HCT116 (cell line): ENCODE measurements around the gene KLHL18. TPM values are rescaled to one million over a fixed set of nuclear protein-coding genes. Genes with fewer than 3 reads are reported as not detected.

Experiments
- ATAC-seq: fragments of 200-7000 bp; cut with Tn5 transposase; 2 replicates; pipeline ENCODE4 v1.9.1; 2020; ENCODE audit warnings: mild to moderate bottlenecking, moderate library complexity
- BruUV-seq: library from RNA; stranded (reverse); fragments of 400-500 nt; replicated peaks from 2 replicates; lab custom pipeline; 2021; lab: Mats Ljungman, UMichigan
- CTCF ChIA-PET: fragments of 300-600 bp; sonication (Branson Sonifier 250); formaldehyde crosslinking; loops from one replicate; lab custom pipeline; 2021; ENCODE audit warnings: antibody characterized with exemption; lab: Charles Lee
- POLR2A ChIA-PET: fragments of 300-600, 350-600 bp; sonication (Branson Sonifier 250); formaldehyde crosslinking; loops from one replicate; lab custom pipeline; 2021; ENCODE audit warnings: antibody characterized with exemption; lab: Charles Lee
- RAD21 ChIA-PET, 2 experiments: fragments of 300-600 bp; sonication (Branson Sonifier 250); formaldehyde crosslinking; loops; one replicate each; lab custom pipeline; 2023; ENCODE audit warnings: low total read pairs in 2 of 2; ENCODE audit not compliant: uncharacterized antibody in 2 of 2, unreplicated experiment in 2 of 2, low non-redundant PET in 1 of 2; lab: Charles Lee
- DNase-seq: peaks from one replicate; pipeline ENCODE4 v3.0.0-alpha.2; 2010; ENCODE audit warnings: low read depth, low spot score
- H2AFZ ChIP-seq: fragments of 200-600 bp; shearing (Covaris generic), sonication (generic); 2 replicates; pipeline ENCODE4 v1.6.1; 2017; ENCODE audit warnings: low read depth, mixed run types, mixed read lengths, antibody characterized with exemption, low read length; ENCODE audit not compliant: poor library complexity, severe bottlenecking
- H3K27ac ChIP-seq: 2 replicates; pipeline ENCODE4 v1.5.1; 2012; ENCODE audit warnings: low read depth, low read length
- H3K27me3 ChIP-seq: fragments of 200-600 bp; sonication (generic); 2 replicates; pipeline ENCODE4 v1.6.1; 2016; ENCODE audit warnings: mixed run types, low read length, mixed read lengths; ENCODE audit not compliant: insufficient read depth
- H3K36me3 ChIP-seq, 2 experiments: fragments of 200-500 bp in 1 of 2; fragments of 200-600 bp in 1 of 2; sonication (Bioruptor generic) in 1 of 2; sonication (generic) in 1 of 2; 2 replicates each; pipeline versions ENCODE4 v1.5.1 to v1.6.1; 2014 to 2016; ENCODE audit warnings: low read length in 2 of 2, inconsistent platforms in 1 of 2, mixed read lengths in 1 of 2, mixed run types in 1 of 2; ENCODE audit not compliant: insufficient read depth in 2 of 2, control insufficient read depth in 1 of 2
- H3K4me1 ChIP-seq, 2 experiments: fragments of 200-600 bp in 1 of 2; sonication (generic) in 1 of 2; 2 replicates each; pipeline versions ENCODE4 v1.5.1 to v1.6.1; 2012 to 2017; ENCODE audit warnings: low read length in 2 of 2, inconsistent platforms in 1 of 2, mild to moderate bottlenecking in 1 of 2, mixed read lengths in 1 of 2, mixed run types in 1 of 2, moderate library complexity in 1 of 2; ENCODE audit not compliant: insufficient read depth in 2 of 2, control insufficient read depth in 1 of 2
- H3K4me2 ChIP-seq: fragments of 200-600 bp; sonication (generic); 2 replicates; pipeline ENCODE4 v1.6.1; 2017; ENCODE audit warnings: mixed run types, low read length, mixed read lengths
- H3K4me3 ChIP-seq, 2 experiments: fragments of 200-600 bp in 1 of 2; sonication (generic) in 1 of 2; replicated peaks in 1 of 2; 2 replicates each; pipeline ENCODE4 v1.5.1; 2011 to 2016; ENCODE audit warnings: low read length in 2 of 2, control low read depth in 1 of 2, low read depth in 1 of 2, mild to moderate bottlenecking in 1 of 2, mixed read lengths in 1 of 2, mixed run types in 1 of 2
- H3K79me2 ChIP-seq: fragments of 200-600 bp; sonication (generic); 2 replicates; pipeline ENCODE4 v1.6.1; 2017; ENCODE audit warnings: mild to moderate bottlenecking, mixed run types, low read length, moderate library complexity, mixed read lengths; ENCODE audit not compliant: insufficient read depth
- H3K9ac ChIP-seq: fragments of 200-600 bp; sonication (generic); 2 replicates; pipeline ENCODE4 v1.6.1; 2016; ENCODE audit warnings: low read length, mixed read lengths
- H3K9me2 ChIP-seq: fragments of 200-600 bp; sonication (generic), shearing (Covaris generic); 2 replicates; pipeline ENCODE4 v1.6.1; 2017; ENCODE audit warnings: mixed run types, mild to moderate bottlenecking, moderate library complexity; ENCODE audit not compliant: insufficient read depth
- H3K9me3 ChIP-seq, 2 experiments: fragments of 200-500 bp in 1 of 2; fragments of 200-600 bp in 1 of 2; sonication (Bioruptor generic) in 1 of 2; sonication (generic) in 1 of 2; 2 replicates each; pipeline ENCODE4 v1.6.1; 2014 to 2017; ENCODE audit warnings: low read length in 2 of 2, mixed read lengths in 2 of 2, inconsistent platforms in 1 of 2, low read depth in 1 of 2, mild to moderate bottlenecking in 1 of 2, mixed run types in 1 of 2, moderate library complexity in 1 of 2; ENCODE audit not compliant: control insufficient read depth in 1 of 2, insufficient read depth in 1 of 2
- H4K20me1 ChIP-seq: fragments of 200-600 bp; sonication (generic), shearing (Covaris generic); 2 replicates; pipeline ENCODE4 v1.6.1; 2017; ENCODE audit warnings: mixed run types, mild to moderate bottlenecking, moderate library complexity; ENCODE audit not compliant: insufficient read depth
- EZH2 ChIP-seq: fragments of 200-600 bp; sonication (generic); IDR thresholded peaks from 2 replicates; pipeline ENCODE4 v1.6.1; 2017; ENCODE audit warnings: antibody characterized with exemption, mixed run types
- POLR2AphosphoS5 ChIP-seq: IDR thresholded peaks from 2 replicates; pipeline ENCODE4 v1.6.1; 2011; ENCODE audit warnings: mild to moderate bottlenecking, low read depth, low read length, moderate library complexity
- RAD21 ChIP-seq: IDR thresholded peaks from 2 replicates; pipeline ENCODE4 v1.6.1; 2012; ENCODE audit warnings: low read depth, mild to moderate bottlenecking
- SIN3A ChIP-seq: IDR thresholded peaks from 2 replicates; pipeline ENCODE4 v1.6.1; 2012; ENCODE audit warnings: low read depth
- SRF ChIP-seq: IDR thresholded peaks from 2 replicates; pipeline ENCODE4 v1.6.1; 2012; ENCODE audit warnings: low read depth
- TCF7L2 ChIP-seq: IDR thresholded peaks from 2 replicates; pipeline ENCODE4 v1.7.0; 2011; ENCODE audit warnings: borderline replicate concordance, inconsistent platforms; ENCODE audit not compliant: insufficient read depth, insufficient read length; ENCODE audit errors: extremely low read depth
- ZNF274 ChIP-seq: fragments of 200-500 bp; sonication (Bioruptor generic); IDR thresholded peaks from 2 replicates; pipeline ENCODE4 v1.6.1; 2014; ENCODE audit warnings: mild to moderate bottlenecking, low read depth, low read length, inconsistent platforms
- intact Hi-C: fragments of 100-400 bp; cut with micrococcal nuclease; formaldehyde crosslinking; loops from 2 replicates; pipeline ENCODE4 v1.10.0; 2022
- total RNA-seq: library from RNA; stranded (reverse); gene quantifications from one replicate; pipeline ENCODE4 v1.2.1, GENCODE V29; 2021; ENCODE audit not compliant: unreplicated experiment
- TF ChIP-seq, protein P1 (sequence below): IDR thresholded peaks from 2 replicates; pipeline ENCODE4 v1.6.1; 2012

The KLHL18 gene
- total RNA-seq, 1 experiment from 2014 or later, result 32.3 TPM

DNA sequence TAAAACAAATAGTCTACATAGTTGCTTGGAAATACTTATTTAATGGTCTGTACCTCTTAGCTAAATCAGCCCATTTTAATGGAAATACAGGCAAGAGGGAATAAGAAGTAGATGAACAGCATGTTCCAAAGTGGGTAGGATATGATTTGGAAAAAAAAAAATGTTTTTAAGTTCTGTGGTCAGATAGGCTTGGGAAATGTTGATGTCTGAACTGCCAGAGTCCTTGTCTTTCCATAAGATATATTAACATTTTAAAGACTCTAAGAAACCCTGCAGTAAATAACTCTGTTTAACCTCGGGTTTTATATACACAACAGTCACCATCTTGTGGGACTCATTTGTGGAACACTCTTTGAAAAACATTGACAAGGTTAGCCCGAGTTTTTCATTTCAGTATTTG lies 58.1 kb downstream of the KLHL18 start:
- Histone ChIP-seq H3K9me3 (no peaks in the 10 kb centered on the region), H3K9me2 (no peaks in the 10 kb centered on the region), H3K27ac (no peak overlapping the region), H3K4me2 (no peak overlapping the region), H3K36me3 (peaks cover 12 to 22% of the 10 kb centered on the region in 2 experiments; a peak in 3 of 4 replicates), H2AFZ (no peak overlapping the region), H3K79me2 (no peaks in the 10 kb centered on the region), H3K27me3 (no peaks in the 10 kb centered on the region), H3K9ac (no peak overlapping the region), H4K20me1 (no peaks in the 10 kb centered on the region), H3K4me3 (no peak overlapping the region), H3K4me1 (no peaks in the 10 kb centered on the region)
- ChIA-PET POLR2A (no interaction called here), CTCF (no interaction called here), RAD21 (no interaction called here)
- ATAC-seq (no peak), DNase-seq (no peak)
- intact Hi-C loops, result no loop called here
- BruUV-seq, result no TSS peak
- TF ChIP-seq TCF7L2 (no peak), SIN3A (no peak), ZNF274 (no peak), RAD21 (no peak), SRF (no peak), EZH2 (no peak)
- TF ChIP-seq, protein P1, sequence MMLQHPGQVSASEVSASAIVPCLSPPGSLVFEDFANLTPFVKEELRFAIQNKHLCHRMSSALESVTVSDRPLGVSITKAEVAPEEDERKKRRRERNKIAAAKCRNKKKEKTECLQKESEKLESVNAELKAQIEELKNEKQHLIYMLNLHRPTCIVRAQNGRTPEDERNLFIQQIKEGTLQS, result no peak

DNA sequence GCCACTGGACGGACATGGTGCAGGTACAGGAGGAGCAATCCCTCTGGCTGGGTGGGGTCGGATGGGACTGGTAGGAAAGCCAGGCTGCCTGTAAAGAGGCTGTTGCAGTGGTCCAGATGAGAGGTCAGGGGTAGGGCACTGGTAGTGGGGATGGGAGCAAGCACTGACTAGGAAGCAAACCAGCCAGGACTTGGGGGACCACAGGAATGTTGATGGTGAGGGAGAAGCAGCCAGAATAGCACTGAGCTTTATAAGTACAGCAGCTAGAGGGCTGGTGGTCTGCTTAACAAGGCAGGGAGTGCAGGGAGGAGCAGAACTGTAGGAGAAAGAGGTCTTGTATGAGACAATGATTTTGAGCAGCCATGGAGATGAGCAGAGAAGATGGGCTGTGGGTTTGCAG lies 59.4 kb downstream of the KLHL18 start:
- no peak overlapping the region for H3K4me2 ChIP-seq
- TF ChIP-seq POLR2AphosphoS5, result no peak
- no peak for TF ChIP-seq ZNF274
- RAD21 ChIA-PET, result no interaction called here
- POLR2A ChIA-PET, result no interaction called here
- no peaks in the 10 kb centered on the region for H4K20me1 ChIP-seq
- no peaks in the 10 kb centered on the region for H3K4me1 ChIP-seq
- BruUV-seq, result no TSS peak
- CTCF ChIA-PET, result interaction anchor here (1.6 kb wide), 1 partner anchor 18 kb away, joined by 4 read pairs; no protein-coding TSS in a partner anchor
- peaks cover 3 to 12% of the 10 kb centered on the region in 2 experiments; a peak in 2 of 4 replicates for H3K36me3 ChIP-seq
- DNase-seq (no peak), ATAC-seq (no peak)
- H3K27ac ChIP-seq, result no peak overlapping the region
- no peaks in the 10 kb centered on the region for H3K9me3 ChIP-seq
- no peaks in the 10 kb centered on the region for H3K27me3 ChIP-seq
- no peaks in the 10 kb centered on the region for H3K79me2 ChIP-seq
- intact Hi-C loops, result no loop called here
- H3K9me2 ChIP-seq, result no peaks in the 10 kb centered on the region
- H3K9ac ChIP-seq, result no peak overlapping the region
- H2AFZ ChIP-seq, result no peak overlapping the region
- no peak overlapping the region for H3K4me3 ChIP-seq
